Measurements from ENCODE around the gene TMEM164. TPM values are rescaled to one million over a fixed set of nuclear protein-coding genes. Genes with fewer than 3 reads are reported as not detected.
A peak's percentile ranks its signal among the peaks of the same experiment; 100 is the strongest.

TMEM164 gene
- total RNA-seq, 2 donors from 2014 or later: 110 to 117 TPM

DNA sequence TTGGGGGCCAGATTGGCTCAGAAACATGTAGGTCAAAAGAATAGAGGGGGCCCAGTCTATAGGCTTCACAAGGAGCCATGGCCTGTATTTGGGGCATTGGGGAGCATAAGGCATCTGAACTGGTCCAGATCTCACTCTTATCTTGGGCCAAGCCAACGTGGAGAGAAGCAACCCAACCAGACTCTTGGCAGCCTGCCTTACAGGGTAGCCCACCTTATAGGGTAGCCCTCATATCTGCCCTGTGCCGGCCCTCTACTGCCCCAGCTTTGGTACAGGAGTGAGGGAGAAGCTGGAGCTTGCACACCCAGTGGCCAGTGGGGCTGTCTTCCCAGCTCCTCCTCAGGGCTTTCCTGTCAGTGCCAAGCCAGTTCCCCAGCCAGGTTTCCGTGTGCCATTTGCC is 172.8 kb downstream of the TMEM164 start:
- ATAC-seq: no peak
- DNase-seq: no peak
- intact Hi-C loops (cut with DNase I, micrococcal nuclease): no loop called here

DNA sequence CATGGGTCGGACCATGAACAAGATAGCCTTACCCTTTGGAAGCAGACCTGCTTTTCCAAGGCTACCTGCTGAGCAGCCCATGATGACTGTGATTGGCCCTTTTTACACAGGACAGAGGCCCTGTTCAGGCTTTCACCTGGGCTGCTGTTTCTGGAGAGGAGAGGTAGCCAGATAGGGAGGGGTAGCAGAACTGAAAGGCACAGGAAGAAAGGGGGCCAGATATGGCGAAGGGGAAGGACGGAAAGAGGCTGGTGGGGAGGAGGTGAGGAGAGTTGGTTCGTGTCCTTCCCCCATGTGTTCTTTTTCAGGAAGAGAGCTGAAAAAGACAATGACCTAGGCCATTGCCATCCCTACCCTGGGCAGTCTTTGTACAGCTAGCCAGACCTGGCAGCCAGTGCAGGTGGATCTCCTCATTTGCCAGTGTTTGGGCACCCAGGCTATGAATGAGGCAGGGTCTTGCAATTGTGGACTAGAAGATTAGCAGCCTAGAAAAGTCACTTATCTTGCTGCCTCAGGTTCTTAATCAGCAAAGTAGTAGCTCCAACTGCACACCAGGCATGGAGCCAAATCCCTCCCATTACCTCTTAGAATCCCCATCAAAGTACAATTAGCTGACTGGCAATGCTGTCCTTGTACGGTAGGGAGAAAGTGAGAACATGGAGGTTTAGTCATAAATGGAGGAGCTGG is 175.4 kb downstream of the TMEM164 start:
- DNase-seq (no peak), ATAC-seq (no peak)
- intact Hi-C loops (cut with DNase I, micrococcal nuclease): no loop called here

DNA sequence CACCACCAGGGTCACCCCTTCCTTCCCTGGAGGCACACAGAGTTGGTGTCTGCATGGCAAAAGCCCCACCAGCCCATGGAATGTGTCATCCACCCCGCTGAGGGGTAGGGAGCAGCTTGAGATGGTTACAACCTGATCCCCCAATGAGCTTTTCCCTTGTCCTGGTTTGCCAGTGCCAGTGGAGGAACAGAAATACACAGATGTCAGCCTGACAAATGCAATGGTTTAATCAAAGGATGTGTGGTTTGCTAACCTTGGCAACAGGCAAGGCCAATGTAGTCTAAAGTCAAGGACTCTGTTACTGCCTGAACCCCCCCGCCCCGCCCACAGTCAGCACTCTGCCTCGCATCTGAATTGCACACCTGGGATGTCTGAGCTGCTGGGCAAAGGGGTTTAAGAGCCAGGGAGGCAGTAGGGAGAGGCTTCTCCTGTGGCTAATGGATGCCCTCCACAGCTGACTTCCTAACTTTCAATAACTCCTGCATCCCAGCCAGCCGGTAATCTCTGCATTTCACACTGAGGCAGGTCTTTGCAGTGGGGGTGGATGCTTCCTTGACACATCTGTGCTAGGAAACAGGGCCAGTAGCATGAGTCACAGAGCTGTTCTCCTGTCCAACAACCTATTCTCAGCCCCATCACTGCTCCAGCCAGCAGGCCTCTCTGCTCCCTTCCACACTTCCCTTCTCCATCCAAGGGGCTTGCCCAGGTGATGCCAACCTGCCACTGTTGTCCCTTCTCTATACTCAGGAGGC is 177.4 kb downstream of the TMEM164 start:
- intact Hi-C loops (cut with DNase I, micrococcal nuclease): no loop called here
- no peak for ATAC-seq
- DNase-seq: no peak

DNA sequence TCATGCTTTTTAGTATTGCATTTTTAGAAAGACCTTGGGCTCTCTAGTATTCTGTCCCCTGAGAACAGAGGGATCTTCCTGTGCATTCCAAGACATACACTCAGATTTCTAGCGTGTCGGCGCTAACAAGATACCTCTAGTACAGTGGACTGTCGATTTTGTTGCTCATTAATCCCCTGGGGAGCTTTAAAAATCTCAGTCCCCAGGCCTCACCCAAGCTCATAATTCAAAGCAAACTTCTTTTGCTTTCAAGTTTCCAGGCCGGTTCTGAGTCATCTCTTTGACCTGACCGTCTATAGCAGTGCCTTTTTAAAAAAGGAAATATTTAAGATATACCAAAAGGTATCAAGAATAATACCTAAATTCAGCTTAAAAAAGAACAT is 178.0 kb downstream of the TMEM164 start:
- DNase-seq (no peak), ATAC-seq (no peak)
- intact Hi-C loops (cut with DNase I, micrococcal nuclease): no loop called here

DNA sequence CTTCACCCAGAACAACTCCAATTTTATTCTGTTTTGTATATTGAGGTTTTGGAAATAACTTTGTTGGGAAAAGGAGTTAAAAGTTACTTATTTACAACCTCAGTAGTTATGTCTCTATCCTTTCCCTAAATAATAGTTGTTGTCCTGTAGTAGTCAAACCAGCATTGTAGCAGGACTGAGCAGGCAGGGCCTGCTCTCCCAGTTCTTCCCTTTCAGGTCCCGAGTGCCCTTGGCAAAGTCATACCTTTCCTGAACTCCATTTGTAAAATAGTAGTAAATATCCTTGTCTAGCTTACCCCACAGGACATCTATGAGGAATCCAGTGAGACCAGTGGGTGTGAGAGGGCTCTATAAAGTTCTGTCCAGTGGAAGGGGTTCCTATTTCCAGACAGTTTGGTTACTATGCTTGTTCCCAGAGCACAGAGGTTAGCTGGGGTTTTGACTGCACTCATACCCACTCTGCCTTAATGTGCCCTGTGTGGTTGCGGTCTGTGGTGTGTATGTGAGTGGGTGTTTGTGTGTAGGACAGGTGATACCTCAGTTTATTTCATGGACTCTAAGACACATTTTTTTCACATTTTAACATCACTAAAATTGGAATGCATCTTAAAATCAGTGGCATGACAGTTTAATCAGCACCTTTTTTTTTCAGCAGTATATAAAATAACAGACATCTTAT is 178.7 kb downstream of the TMEM164 start:
- ATAC-seq (no peak), DNase-seq (no peak)
- intact Hi-C loops (cut with DNase I, micrococcal nuclease): no loop called here

DNA sequence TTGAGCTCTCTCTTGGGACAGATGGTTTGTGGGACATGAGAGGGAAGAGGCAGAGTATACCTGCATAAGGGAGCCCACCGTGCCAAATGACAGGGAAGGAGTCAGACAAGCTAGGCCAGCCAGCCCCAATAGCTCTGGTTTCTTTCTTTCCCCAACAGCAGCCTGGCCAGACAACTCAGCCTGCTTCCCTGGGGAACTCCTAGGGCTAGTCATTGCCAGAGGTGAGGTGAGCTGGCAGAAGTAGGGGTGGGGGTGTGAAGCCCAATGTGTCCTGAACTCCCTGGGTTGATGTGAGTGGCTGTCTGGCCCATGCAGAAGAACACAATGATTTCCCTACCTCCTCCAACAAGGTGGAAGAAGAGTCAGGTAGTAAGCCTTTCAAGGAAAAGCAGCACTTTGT is 179.4 kb downstream of the TMEM164 start:
- DNase-seq: no peak
- no peak for ATAC-seq
- intact Hi-C loops (cut with DNase I, micrococcal nuclease): no loop called here

DNA sequence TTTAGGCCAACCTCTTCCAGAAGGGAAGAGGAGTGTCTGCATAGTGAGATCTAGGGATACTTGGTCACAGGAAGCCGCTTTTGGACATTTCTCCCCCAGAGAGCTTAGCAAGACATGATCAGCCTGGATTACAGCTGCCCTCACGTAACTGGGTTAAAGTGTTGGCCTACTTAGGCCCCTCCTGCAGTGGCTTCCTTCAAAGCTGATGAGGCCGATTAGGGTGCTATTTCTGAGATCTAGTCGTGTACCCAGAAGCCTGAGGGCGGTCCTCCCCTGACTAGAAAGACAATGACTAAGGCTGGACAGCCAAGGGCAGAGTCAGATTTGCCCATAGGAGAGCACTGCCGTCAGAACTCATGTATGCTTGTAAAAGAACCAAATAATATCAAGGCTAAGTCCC is 180.0 kb downstream of the TMEM164 start:
- no peak for ATAC-seq
- intact Hi-C loops (cut with DNase I, micrococcal nuclease): no loop called here
- DNase-seq: no peak

DNA sequence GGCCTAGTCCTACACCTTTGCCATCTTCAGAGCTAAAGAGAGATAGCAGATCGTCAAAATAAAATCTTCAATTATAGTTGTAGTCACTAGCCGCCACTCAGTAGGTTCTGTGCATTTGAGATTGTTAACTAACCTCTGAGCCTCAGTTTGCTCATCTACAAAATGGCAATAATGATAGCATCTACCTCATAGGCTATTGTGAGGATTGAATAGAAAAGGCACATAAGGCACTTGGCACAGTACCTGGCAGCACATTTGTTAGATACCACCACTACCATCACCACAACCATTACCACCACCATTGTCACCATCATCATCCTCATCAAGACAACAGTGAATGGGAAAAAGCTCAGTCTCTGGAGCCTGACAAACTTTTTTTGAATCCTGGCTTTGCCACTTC is 180.4 kb downstream of the TMEM164 start:
- DNase-seq: no peak
- intact Hi-C loops (cut with DNase I, micrococcal nuclease): no loop called here

DNA sequence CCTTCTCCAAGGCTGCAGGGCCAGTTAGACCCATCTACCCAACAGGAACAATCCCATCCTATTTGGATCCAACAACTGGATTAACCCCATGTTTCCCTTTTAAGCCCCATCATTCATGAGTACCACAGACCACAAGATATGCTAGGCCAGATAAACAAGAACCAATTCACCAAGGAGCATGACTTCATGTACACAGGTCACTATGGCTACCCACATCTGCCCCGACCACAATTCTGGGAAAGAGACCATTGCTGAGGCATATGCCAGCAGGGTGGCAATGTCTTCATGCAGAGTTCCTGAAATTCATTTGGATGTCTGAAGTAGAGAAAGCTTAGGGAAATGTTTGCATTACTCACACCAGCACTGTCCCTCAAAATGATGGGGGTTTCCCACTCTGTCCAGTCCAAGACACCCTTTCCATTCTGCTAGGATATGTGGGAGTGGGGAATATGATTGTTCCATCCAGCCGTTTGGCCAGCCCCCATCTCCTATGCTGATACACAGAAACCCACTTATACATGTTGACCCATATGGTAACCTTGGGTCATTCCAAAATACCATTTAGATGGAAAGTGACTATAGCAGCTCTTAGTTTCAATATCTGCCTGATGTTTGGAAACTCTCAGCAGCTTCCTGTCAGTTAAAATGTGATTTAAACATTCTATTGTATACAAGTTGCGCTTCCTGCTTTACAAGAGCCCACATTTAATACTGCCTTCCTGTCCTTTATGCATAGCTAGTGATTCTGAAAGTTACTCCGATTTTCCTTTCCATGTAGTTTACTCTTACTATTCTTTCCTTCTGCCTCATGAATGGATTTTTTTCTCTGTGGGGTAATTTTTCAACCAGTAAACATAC is 186.0 kb downstream of the TMEM164 start:
- DNase-seq: no peak
- intact Hi-C loops (cut with DNase I, micrococcal nuclease): no loop called here
- ATAC-seq: no peak

More for the DNA sequence above, 180.4 kb downstream of the TMEM164 start:
- ATAC-seq: no peak

DNA sequence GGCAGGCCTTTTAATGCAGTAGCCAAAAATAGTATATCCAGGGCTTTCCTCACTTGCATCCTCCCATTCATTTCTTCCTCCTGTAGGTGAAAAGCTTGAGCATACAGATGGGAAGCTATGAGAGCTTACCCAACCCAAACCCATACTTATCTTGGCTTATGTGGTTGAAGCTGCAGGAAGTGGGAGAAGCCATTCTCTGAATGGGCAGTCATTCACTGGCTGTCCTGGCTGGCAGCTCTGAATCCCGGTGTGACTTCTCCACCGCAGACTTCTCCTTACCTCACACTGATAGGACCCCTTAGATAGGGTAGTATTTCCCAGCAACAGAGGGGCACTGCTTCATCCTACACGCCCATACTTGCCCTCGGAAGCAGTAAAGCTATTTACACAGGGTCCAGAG is 189.6 kb downstream of the TMEM164 start:
- ATAC-seq (no peak), DNase-seq (no peak)
- intact Hi-C loops (cut with DNase I, micrococcal nuclease): no loop called here

DNA sequence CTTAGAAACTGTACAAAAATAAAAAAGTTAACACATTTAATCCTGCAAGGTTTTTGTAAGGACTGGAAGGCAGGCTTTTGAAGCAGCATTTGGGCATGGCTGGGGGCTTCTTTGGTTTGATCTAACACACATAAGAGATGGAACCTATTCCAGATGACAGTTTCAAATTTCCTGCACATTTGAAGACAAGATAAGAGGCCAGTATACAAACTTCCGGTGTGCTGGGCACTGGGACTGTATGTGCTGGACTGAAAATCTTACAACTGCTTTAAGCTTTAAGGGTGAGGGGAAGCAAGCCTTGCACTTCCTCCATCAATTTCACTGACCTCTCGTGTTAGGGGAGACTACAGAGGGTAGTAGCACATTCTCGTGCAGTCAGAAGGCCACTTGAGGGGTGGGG is 192.1 kb downstream of the TMEM164 start:
- ATAC-seq: no peak
- intact Hi-C loops (cut with DNase I, micrococcal nuclease): no loop called here
- no peak for DNase-seq

DNA sequence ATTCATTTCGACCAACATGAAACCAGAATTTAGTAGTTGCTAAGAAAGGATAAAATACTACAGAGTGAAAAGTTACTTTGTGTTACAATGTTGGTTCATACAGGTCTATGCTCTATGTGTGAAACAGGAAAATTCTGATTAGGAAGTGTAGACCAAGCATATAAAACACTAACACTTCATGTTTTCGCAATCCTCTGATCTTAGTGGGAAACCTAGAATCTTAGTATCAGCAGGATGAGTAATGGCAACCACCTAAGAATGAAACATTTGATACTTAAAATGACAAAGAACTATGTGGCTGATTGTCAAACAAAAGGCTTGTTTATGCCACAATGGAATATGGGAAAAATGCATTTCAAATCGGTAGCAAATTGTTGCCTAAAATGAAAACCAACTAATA is 198.9 kb downstream of the TMEM164 start:
- ATAC-seq (no peak), DNase-seq (no peak)
- intact Hi-C loops (cut with DNase I, micrococcal nuclease): no loop called here

DNA sequence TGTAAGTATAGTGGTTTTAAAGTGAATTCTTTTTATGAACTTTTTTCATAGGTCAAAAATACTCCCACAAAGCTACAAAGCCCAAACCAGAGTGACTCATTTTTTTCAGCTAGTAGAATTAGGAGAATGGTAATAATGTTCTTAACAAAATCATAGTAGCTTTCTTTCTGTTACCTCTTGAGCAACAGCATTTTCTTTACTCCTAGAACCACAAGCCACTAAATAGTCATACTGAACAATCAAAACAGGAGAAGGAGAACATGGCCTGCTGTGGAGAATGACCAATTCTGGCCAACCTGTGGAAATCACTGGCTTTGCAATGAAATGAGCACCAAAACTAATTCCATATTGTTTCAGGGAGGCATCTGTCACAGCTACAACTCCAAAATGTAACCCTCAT is 202.1 kb downstream of the TMEM164 start:
- ATAC-seq (no peak), DNase-seq (no peak)
- intact Hi-C loops (cut with DNase I, micrococcal nuclease): no loop called here

DNA sequence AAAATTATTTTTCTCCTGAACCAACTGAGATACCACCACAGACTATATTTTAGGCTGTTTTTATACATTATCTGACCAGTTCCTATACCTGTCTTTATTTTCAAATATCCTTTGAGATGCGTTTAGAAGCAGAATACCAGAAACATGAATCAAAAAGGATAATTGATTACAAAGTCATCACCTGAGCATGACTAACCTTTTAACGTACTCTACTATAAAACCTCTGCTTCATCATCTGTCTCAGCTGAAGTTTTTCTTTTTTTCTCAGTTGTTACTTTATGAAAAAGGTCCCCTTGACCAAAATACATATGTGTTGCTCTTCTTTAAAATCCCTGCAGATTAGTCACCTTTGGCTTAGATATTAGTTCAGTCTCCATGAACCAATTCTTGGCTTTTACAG is 205.2 kb downstream of the TMEM164 start:
- ATAC-seq: no peak
- intact Hi-C loops (cut with DNase I, micrococcal nuclease): no loop called here
- no peak for DNase-seq

DNA sequence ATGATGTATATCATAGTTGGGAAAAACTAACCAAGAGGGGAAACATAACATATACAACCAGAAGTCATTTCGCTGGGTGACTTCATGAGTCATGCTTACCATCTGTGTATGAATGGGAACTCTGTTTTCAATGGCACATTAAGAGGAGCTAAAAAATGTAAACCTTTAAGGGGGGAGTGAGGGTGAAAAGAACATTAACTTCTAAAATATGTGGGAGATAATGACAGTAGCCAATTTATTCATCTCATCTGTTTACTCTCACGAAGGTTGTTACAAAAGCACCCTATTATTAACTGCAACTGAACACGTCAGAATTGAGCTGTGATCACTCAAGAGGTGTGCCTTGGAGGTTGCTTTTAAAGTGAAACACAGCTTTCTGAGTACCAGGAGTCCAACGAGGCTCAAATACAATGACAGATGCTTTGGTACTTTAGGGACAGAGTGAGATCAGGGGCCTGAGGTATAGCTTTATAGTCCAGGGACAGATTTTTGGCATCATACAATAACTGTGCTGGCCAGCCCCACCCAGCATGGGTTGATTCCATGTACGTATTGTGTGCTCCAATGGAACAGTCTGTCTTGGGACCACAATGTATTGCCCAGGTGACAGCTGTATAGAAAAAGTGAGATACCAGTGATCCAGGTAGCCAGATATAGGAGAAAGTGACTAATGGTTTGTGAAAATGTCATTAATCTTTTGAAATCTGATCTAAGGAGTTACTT is 207.7 kb downstream of the TMEM164 start:
- ATAC-seq (no peak), DNase-seq (no peak)
- intact Hi-C loops (cut with DNase I, micrococcal nuclease): no loop called here

DNA sequence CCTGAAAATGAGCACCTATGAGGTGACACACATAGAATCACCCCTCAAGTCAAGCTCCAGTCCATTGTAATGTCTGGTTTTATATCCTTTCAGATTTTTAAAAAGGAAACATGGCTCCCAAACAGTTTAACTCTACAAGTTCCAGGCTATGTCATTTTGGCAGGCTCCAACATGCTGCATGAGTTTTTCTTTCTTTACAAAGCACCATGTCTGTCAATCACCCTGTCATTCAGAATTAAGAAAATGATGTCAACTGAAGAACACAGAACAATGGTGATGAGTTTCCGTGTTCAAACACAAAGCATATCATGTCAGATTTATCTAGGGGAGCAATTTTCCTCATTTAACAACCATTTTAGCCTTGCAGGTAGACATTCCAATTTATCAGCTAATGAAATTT is 208.4 kb downstream of the TMEM164 start:
- intact Hi-C loops (cut with DNase I, micrococcal nuclease): no loop called here
- ATAC-seq: no peak
- DNase-seq: no peak

DNA sequence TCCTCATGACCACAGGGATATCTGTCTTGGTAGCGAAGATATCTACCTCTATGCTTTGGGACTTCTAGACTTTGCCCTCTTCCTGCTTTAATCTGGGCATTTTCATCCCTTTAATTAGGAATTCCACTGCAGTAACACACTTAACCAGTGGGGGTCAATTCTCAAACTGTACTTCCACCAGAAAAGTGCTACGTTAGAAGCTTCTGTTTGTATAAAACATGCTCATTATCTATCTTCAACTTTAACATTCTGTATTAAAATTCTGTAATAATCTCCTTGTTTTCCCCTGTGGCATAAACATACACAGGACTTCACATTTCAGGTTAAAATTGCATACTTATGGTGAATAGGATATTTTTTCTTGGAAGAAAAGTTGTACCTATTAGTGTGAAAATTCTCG is 209.4 kb downstream of the TMEM164 start:
- intact Hi-C loops (cut with DNase I, micrococcal nuclease): no loop called here
- DNase-seq (no peak), ATAC-seq (no peak)

DNA sequence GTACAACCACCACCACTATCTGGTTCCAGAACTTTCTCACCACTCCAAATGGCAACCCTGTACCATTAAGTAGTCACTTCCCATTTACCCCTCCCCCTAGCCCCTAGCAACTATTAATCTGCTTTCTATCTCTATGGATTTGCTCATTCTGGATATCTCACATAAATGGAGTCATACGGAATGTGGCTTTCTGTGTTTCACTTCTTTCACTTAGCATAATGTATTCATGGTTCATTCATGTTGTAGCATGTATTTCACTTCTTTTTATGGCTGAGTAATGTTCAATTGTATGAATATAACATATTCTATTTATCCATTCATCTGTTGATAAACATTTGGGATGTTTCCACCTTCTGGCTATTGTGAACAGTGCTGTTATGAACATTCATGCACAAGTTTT is 210.3 kb downstream of the TMEM164 start:
- intact Hi-C loops (cut with DNase I, micrococcal nuclease): no loop called here
- ATAC-seq (no peak), DNase-seq (no peak)

DNA sequence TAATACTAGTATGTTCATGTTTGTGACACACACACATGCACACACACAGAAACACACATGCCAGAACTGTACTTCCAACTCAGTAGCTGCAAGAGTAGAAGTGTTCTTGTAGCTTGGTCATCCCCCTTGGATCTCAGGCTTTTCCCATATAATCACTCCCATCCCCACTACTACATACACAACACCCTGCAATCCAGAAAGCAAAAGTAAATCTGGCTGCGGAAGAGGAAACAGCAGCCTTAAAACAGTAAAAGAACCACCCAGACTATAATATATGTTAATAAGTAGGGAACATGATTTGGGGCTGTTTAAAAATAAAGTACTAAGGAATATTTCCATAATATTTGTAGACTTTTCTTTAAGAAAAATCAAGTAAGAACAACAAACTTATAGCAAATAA is 211.8 kb downstream of the TMEM164 start:
- intact Hi-C loops (cut with DNase I, micrococcal nuclease): no loop called here
- ATAC-seq (peak; percentile 77), DNase-seq (no peak)
